HEK293 (cell line): ENCODE results near the gene EPHB1.

Experiments
- CTCF ChIA-PET: fragments of 350-600 bp; formaldehyde crosslinking; extraction: SDS; loops from one replicate; lab custom pipeline; 2021; ENCODE audit warnings: antibody characterized with exemption; lab: Yijun Ruan, JAX
- POLR2A ChIA-PET: fragments of 300-600 bp; formaldehyde crosslinking; extraction: SDS; loops from one replicate; lab custom pipeline; 2020; ENCODE audit warnings: antibody characterized with exemption, inconsistent platforms; lab: Yijun Ruan, JAX
- H3K27ac ChIP-seq: fragments of 200-500 bp; sonication (Bioruptor generic); 2 replicates; pipeline ENCODE4 v1.5.1; 2014; ENCODE audit warnings: low read depth, low read length, control low read depth, inconsistent platforms; ENCODE audit errors: extremely low read depth
- H3K36me3 ChIP-seq, 2 experiments: fragments of 200-500 bp in 1 of 2; sonication (Bioruptor generic) in 1 of 2; 1 replicate in 1 of 2; 2 replicates in 1 of 2; pipeline ENCODE4 v1.5.1; 2014 to 2017; ENCODE audit warnings: inconsistent platforms in 2 of 2, low read length in 2 of 2; ENCODE audit not compliant: control insufficient read depth in 2 of 2, insufficient read depth in 1 of 2
- H3K4me1 ChIP-seq: fragments of 200-500 bp; sonication (Bioruptor generic); 2 replicates; pipeline ENCODE4 v1.5.1; 2014; ENCODE audit warnings: mild to moderate bottlenecking, low read length, inconsistent platforms; ENCODE audit not compliant: control insufficient read depth, insufficient read depth
- H3K4me3 ChIP-seq: 2 replicates; pipeline ENCODE4 v1.5.1; 2011; ENCODE audit warnings: low read depth, mild to moderate bottlenecking, control low read depth, low read length, moderate library complexity
- H3K9me3 ChIP-seq: fragments of 200-500 bp; sonication (Bioruptor generic); 2 replicates; pipeline ENCODE4 v1.5.1; 2014; ENCODE audit warnings: low read depth, low read length, inconsistent platforms; ENCODE audit not compliant: control insufficient read depth, insufficient read depth
- BCL11B ChIP-seq: fragments of 450-650 bp; formaldehyde crosslinking; IDR thresholded peaks from 2 replicates; pipeline ENCODE4 v1.5.1; 2016; ENCODE audit warnings: low read depth, missing biosample characterization, missing genetic modification characterization
- GLI2 ChIP-seq: fragments of 450-650 bp; formaldehyde crosslinking; IDR thresholded peaks from 2 replicates; pipeline ENCODE4; 2017; ENCODE audit warnings: missing biosample characterization, missing genetic modification characterization, low read depth, borderline replicate concordance
- KLF17 ChIP-seq: fragments of 450-650 bp; formaldehyde crosslinking; IDR thresholded peaks from 2 replicates; pipeline ENCODE4 v1.5.1; 2016; ENCODE audit warnings: missing biosample characterization, missing genetic modification characterization
- KLF9 ChIP-seq: fragments of 450-650 bp; formaldehyde crosslinking; IDR thresholded peaks from 2 replicates; pipeline ENCODE4 v1.5.1; 2016; ENCODE audit warnings: missing biosample characterization, missing genetic modification characterization, low read depth
- PATZ1 ChIP-seq: fragments of 450-650 bp; formaldehyde crosslinking; IDR thresholded peaks from 2 replicates; pipeline ENCODE4 v1.5.1; 2016; ENCODE audit warnings: missing biosample characterization, missing genetic modification characterization
- TSHZ1 ChIP-seq: fragments of 450-650 bp; formaldehyde crosslinking; IDR thresholded peaks from 2 replicates; pipeline ENCODE4 v1.5.1; 2016; ENCODE audit warnings: missing biosample characterization, missing genetic modification characterization, borderline replicate concordance
- YY1 ChIP-seq: fragments of 450-650 bp; formaldehyde crosslinking; IDR thresholded peaks from 2 replicates; pipeline ENCODE4 v1.5.1; 2018; ENCODE audit warnings: missing biosample characterization, missing genetic modification characterization
- ZBTB49 ChIP-seq: fragments of 450-650 bp; formaldehyde crosslinking; IDR thresholded peaks from 2 replicates; pipeline ENCODE4 v1.5.1; 2016; ENCODE audit warnings: missing biosample characterization, missing genetic modification characterization, low read depth
- ZNF10 ChIP-seq: fragments of 450-650 bp; formaldehyde crosslinking; IDR thresholded peaks from 2 replicates; pipeline ENCODE4 v1.5.1; 2017; ENCODE audit warnings: missing biosample characterization, missing genetic modification characterization
- ZNF155 ChIP-seq: fragments of 450-650 bp; formaldehyde crosslinking; IDR thresholded peaks from 2 replicates; pipeline ENCODE4 v1.5.1; 2016; ENCODE audit warnings: missing biosample characterization, missing genetic modification characterization
- ZNF18 ChIP-seq: fragments of 450-650 bp; formaldehyde crosslinking; IDR thresholded peaks from 2 replicates; pipeline ENCODE4 v1.5.1; 2016; ENCODE audit warnings: missing biosample characterization, missing genetic modification characterization
- ZNF202 ChIP-seq: fragments of 450-650 bp; formaldehyde crosslinking; IDR thresholded peaks from 2 replicates; pipeline ENCODE4 v1.5.1; 2016; ENCODE audit warnings: missing biosample characterization, missing genetic modification characterization, borderline replicate concordance
- ZNF311 ChIP-seq: fragments of 450-650 bp; formaldehyde crosslinking; IDR thresholded peaks from 2 replicates; pipeline ENCODE4 v1.5.1; 2017; ENCODE audit warnings: missing biosample characterization, missing genetic modification characterization, borderline replicate concordance
- ZNF354C ChIP-seq: fragments of 450-650 bp; formaldehyde crosslinking; IDR thresholded peaks from 2 replicates; pipeline ENCODE4 v1.5.1; 2016; ENCODE audit warnings: missing biosample characterization, missing genetic modification characterization, low read depth, borderline replicate concordance
- ZNF416 ChIP-seq: fragments of 450-650 bp; formaldehyde crosslinking; IDR thresholded peaks from 2 replicates; pipeline ENCODE4 v1.5.1; 2016; ENCODE audit warnings: missing biosample characterization, missing genetic modification characterization
- ZNF426 ChIP-seq: fragments of 450-650 bp; formaldehyde crosslinking; IDR thresholded peaks from 2 replicates; pipeline ENCODE4 v1.5.1; 2017; ENCODE audit warnings: missing biosample characterization, missing genetic modification characterization, mild to moderate bottlenecking, inconsistent platforms, moderate library complexity
- ZNF473 ChIP-seq: fragments of 450-650 bp; formaldehyde crosslinking; IDR thresholded peaks from 2 replicates; pipeline ENCODE4 v1.5.1; 2017; ENCODE audit warnings: missing biosample characterization, missing genetic modification characterization
- ZNF513 ChIP-seq: fragments of 450-650 bp; IDR thresholded peaks from 2 replicates; pipeline ENCODE4 v1.5.1; 2018; ENCODE audit warnings: missing biosample characterization, missing genetic modification characterization
- ZNF571 ChIP-seq: fragments of 450-650 bp; formaldehyde crosslinking; IDR thresholded peaks from 2 replicates; pipeline ENCODE4 v1.5.0; 2017; ENCODE audit warnings: missing biosample characterization, missing genetic modification characterization
- ZNF610 ChIP-seq: fragments of 450-650 bp; formaldehyde crosslinking; IDR thresholded peaks from 2 replicates; pipeline ENCODE4 v1.5.1; 2016; ENCODE audit warnings: missing biosample characterization, missing genetic modification characterization, borderline replicate concordance
- ZNF658 ChIP-seq: fragments of 450-650 bp; formaldehyde crosslinking; IDR thresholded peaks from 2 replicates; pipeline ENCODE4; 2016; ENCODE audit warnings: missing biosample characterization, missing genetic modification characterization
- ZNF670 ChIP-seq: fragments of 450-650 bp; formaldehyde crosslinking; IDR thresholded peaks from 2 replicates; pipeline ENCODE4 v1.5.1; 2016; ENCODE audit warnings: missing biosample characterization, missing genetic modification characterization, low read depth
- ZNF76 ChIP-seq: fragments of 450-650 bp; formaldehyde crosslinking; IDR thresholded peaks from 2 replicates; pipeline ENCODE4; 2016; ENCODE audit warnings: low read depth, missing biosample characterization, missing genetic modification characterization, borderline replicate concordance
- ZXDB ChIP-seq: fragments of 450-650 bp; formaldehyde crosslinking; IDR thresholded peaks from 2 replicates; pipeline ENCODE4 v1.5.1; 2016; ENCODE audit warnings: missing biosample characterization, missing genetic modification characterization

Gene EPHB1

GRCh38 chr3:135068011-135068410 is 273.0 kb downstream of the EPHB1 start:
- no peaks in the 10 kb centered on the region for H3K36me3 ChIP-seq
- no peak overlapping the region for H3K27ac ChIP-seq
- no peaks in the 10 kb centered on the region for H3K9me3 ChIP-seq
- ChIA-PET CTCF (no interaction called here), POLR2A (no interaction called here)
- TF ChIP-seq ZNF670 (no peak), YY1 (tag by site-specific recombination) (no peak), ZNF416 (tag by site-specific recombination) (no peak), ZNF571 (tag by site-specific recombination) (no peak), ZNF658 (tag by site-specific recombination) (no peak), PATZ1 (tag by site-specific recombination) (no peak), ZXDB (tag by site-specific recombination) (no peak), ZNF473 (tag by site-specific recombination) (no peak)
- no peak overlapping the region for H3K4me3 ChIP-seq
- H3K4me1 ChIP-seq = no peaks in the 10 kb centered on the region

- Histone ChIP-seq H3K9me3 (no peaks in the 10 kb centered on the region), H3K4me1 (no peaks in the 10 kb centered on the region), H3K27ac (no peak overlapping the region), H3K4me3 (no peak overlapping the region), H3K36me3 (no peaks in the 10 kb centered on the region)
- CTCF ChIA-PET = no interaction called here
- POLR2A ChIA-PET = no interaction called here
- TF ChIP-seq ZNF155 (tag by site-specific recombination) = no peak
- TF ChIP-seq ZNF76 (tag by site-specific recombination) = no peak
- TF ChIP-seq ZNF513 (tag by site-specific recombination) = no peak
- no peak for TF ChIP-seq ZNF311 (tag by site-specific recombination)
- TF ChIP-seq ZBTB49 = no peak
- no peak for TF ChIP-seq ZNF354C (tag by site-specific recombination)
- TF ChIP-seq BCL11B (tag by site-specific recombination) = no peak
- TF ChIP-seq ZNF426 (tag by site-specific recombination) = no peak
- TF ChIP-seq ZNF18 (tag by site-specific recombination) = no peak
- TF ChIP-seq ZNF202 (tag by site-specific recombination) = no peak
- TF ChIP-seq TSHZ1 = no peak
- TF ChIP-seq KLF17 (tag by site-specific recombination) = no peak
- TF ChIP-seq ZNF10 (tag by site-specific recombination) = no peak
- no peak for TF ChIP-seq KLF9 (tag by site-specific recombination)
- TF ChIP-seq GLI2 (tag by site-specific recombination) = no peak
- TF ChIP-seq ZNF610 = no peak
Observed at GRCh38 chr3:135069406-135069805, 274.3 kb downstream of the EPHB1 start.
